OCI-LY1 (cell line): ENCODE measurements around the gene UNC13C.

ENCODE experiments used
- H2AFZ ChIP-seq: fragments of 200-600 bp; sonication (generic), shearing (Covaris generic); 2 replicates; pipeline ENCODE4 v1.6.0; 2014; ENCODE audit warnings: antibody characterized with exemption, mild to moderate bottlenecking, low read length
- H3F3A ChIP-seq: fragments of 200-600 bp; sonication (generic), shearing (Covaris generic); 2 replicates; pipeline ENCODE4 v1.6.0; 2014; ENCODE audit warnings: mild to moderate bottlenecking, antibody characterized with exemption, low read length, moderate library complexity; ENCODE audit not compliant: insufficient read depth
- H3K27ac ChIP-seq: fragments of 200-600 bp; sonication (generic); 2 replicates; pipeline ENCODE4 v1.5.1; 2014; ENCODE audit warnings: low read length, mixed run types, mild to moderate bottlenecking, low read depth; ENCODE audit not compliant: poor library complexity, severe bottlenecking
- H3K27me3 ChIP-seq: fragments of 200-600 bp; sonication (generic); 2 replicates; pipeline ENCODE4 v1.6.0; 2014; ENCODE audit warnings: antibody characterized with exemption, mild to moderate bottlenecking, low read length, moderate library complexity; ENCODE audit not compliant: insufficient read depth
- H3K36me3 ChIP-seq: fragments of 200-600 bp; sonication (generic); 2 replicates; pipeline ENCODE4 v1.6.1; 2014; ENCODE audit warnings: mild to moderate bottlenecking, antibody characterized with exemption, low read length, moderate library complexity, mixed read lengths; ENCODE audit not compliant: insufficient read depth
- H3K4me1 ChIP-seq: fragments of 200-600 bp; sonication (generic); 2 replicates; pipeline ENCODE4 v1.5.1; 2014; ENCODE audit warnings: mild to moderate bottlenecking, low read length, moderate library complexity; ENCODE audit not compliant: insufficient read depth, severe bottlenecking
- H3K4me2 ChIP-seq: fragments of 200-600 bp; sonication (generic), shearing (Covaris generic); 2 replicates; pipeline ENCODE4 v1.6.1; 2014; ENCODE audit warnings: low read length
- H3K4me3 ChIP-seq: fragments of 200-600 bp; sonication (generic); 2 replicates; pipeline ENCODE4 v1.5.1; 2014; ENCODE audit warnings: low read length, low read depth, mild to moderate bottlenecking, mixed read lengths; ENCODE audit not compliant: poor library complexity, severe bottlenecking
- H3K79me2 ChIP-seq: fragments of 200-600 bp; shearing (Covaris generic); 2 replicates; pipeline ENCODE4 v1.6.1; 2016; ENCODE audit warnings: mixed run types, low read length, mixed read lengths; ENCODE audit not compliant: insufficient read depth
- H3K9ac ChIP-seq: fragments of 200-600 bp; sonication (generic), shearing (Covaris generic); 2 replicates; pipeline ENCODE4 v1.6.1; 2014; ENCODE audit warnings: mild to moderate bottlenecking, low read length, mixed read lengths
- H3K9me2 ChIP-seq: fragments of 200-600 bp; sonication (generic), shearing (Covaris generic); 2 replicates; pipeline ENCODE4 v1.6.1; 2014; ENCODE audit warnings: low read depth, mild to moderate bottlenecking, low read length, mixed read lengths
- H3K9me3 ChIP-seq: fragments of 200-600 bp; shearing (Covaris generic); 2 replicates; pipeline ENCODE4 v1.6.1; 2014; ENCODE audit warnings: low read length, mixed read lengths
- H4K20me1 ChIP-seq: fragments of 200-600 bp; sonication (generic), shearing (Covaris generic); 2 replicates; pipeline ENCODE4 v1.6.0; 2016; ENCODE audit warnings: mild to moderate bottlenecking, low read length; ENCODE audit not compliant: insufficient read depth
- EZH2 ChIP-seq: fragments of 200-600 bp; sonication (generic), shearing (Covaris generic); IDR thresholded peaks from 2 replicates; pipeline ENCODE4 v1.8.0; 2017; ENCODE audit warnings: borderline replicate concordance, mixed run types, mild to moderate bottlenecking, antibody characterized with exemption, low read length, moderate library complexity, mixed read lengths
- TF ChIP-seq, protein P1 (sequence below): fragments of 200-600 bp; sonication (generic), shearing (Covaris generic); IDR thresholded peaks from 2 replicates; pipeline ENCODE4 v1.5.1; 2017; ENCODE audit warnings: mild to moderate bottlenecking, antibody characterized with exemption, low read length, moderate library complexity, mixed read lengths

The UNC13C gene

DNA sequence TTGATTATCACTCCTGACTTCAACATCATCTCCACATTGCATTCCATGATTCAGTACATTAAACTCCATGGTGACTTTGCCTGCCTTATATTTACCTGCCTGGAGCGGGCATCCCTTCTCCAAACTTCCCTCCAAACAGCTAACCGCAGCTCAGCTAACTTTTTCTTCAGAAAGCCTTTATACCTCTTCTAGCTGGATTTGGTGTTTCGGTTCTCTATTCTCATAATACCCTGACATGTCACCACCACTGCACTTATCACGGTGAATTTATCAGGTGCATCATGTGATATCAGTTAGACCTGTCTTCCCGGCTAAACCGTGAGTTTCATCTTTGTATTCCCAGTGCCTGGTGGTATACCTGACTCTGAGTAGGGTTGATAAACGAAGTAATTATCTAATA lies 367.6 kb downstream of the UNC13C start:
- Histone ChIP-seq H3K4me3 (no peak overlapping the region), H3K27ac (no peak overlapping the region), H3K27me3 (no peaks in the 10 kb centered on the region), H3K4me1 (no peaks in the 10 kb centered on the region), H3K79me2 (no peaks in the 10 kb centered on the region), H4K20me1 (no peaks in the 10 kb centered on the region), H3K9me2 (no peaks in the 10 kb centered on the region), H3K9me3 (no peaks in the 10 kb centered on the region), H3F3A (no peaks in the 10 kb centered on the region), H3K4me2 (no peak overlapping the region), H3K9ac (no peak overlapping the region), H2AFZ (no peak overlapping the region), H3K36me3 (no peaks in the 10 kb centered on the region)
- TF ChIP-seq, protein P1, sequence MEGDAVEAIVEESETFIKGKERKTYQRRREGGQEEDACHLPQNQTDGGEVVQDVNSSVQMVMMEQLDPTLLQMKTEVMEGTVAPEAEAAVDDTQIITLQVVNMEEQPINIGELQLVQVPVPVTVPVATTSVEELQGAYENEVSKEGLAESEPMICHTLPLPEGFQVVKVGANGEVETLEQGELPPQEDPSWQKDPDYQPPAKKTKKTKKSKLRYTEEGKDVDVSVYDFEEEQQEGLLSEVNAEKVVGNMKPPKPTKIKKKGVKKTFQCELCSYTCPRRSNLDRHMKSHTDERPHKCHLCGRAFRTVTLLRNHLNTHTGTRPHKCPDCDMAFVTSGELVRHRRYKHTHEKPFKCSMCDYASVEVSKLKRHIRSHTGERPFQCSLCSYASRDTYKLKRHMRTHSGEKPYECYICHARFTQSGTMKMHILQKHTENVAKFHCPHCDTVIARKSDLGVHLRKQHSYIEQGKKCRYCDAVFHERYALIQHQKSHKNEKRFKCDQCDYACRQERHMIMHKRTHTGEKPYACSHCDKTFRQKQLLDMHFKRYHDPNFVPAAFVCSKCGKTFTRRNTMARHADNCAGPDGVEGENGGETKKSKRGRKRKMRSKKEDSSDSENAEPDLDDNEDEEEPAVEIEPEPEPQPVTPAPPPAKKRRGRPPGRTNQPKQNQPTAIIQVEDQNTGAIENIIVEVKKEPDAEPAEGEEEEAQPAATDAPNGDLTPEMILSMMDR = no peak
- no peak for TF ChIP-seq EZH2

DNA sequence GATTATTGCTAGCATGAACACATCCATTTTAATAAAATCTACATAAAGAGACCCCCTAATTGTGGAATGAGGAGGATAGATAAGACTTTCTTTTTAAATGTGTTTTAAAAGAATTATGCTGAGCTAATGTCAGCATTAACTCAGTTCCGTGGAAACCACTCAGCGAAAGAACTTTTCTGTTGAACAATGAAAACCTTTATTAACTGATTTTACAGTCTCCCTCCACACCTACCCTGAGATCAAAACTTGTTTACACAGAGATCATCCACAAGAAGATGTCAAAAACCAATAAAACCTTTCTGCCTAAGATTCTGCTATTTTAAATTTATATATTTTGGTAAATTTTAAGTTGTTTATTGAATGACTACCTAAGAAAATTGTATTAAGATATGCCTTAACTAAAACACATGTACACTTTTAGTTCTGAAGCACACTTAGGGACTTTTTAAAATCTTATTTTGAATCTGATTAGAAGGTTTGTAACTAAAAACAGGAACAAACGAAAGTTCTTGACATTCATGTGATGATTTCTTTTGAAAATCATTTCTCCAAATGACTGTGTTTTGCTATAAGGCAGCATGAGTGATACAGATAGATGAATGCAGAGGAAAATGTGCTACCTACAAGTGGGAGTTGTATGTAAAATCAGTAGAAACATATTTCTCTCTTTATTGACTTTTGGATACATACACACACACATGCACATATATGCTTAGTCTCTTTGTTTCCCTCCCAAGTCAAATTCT lies 369.0 kb downstream of the UNC13C start:
- Histone ChIP-seq H3K9ac (no peak overlapping the region), H3K4me3 (no peak overlapping the region), H4K20me1 (no peaks in the 10 kb centered on the region), H3K27ac (no peak overlapping the region), H3K79me2 (no peaks in the 10 kb centered on the region), H3K27me3 (no peaks in the 10 kb centered on the region), H2AFZ (no peak overlapping the region), H3K9me2 (no peaks in the 10 kb centered on the region), H3F3A (no peaks in the 10 kb centered on the region), H3K36me3 (no peaks in the 10 kb centered on the region), H3K9me3 (no peaks in the 10 kb centered on the region), H3K4me1 (no peaks in the 10 kb centered on the region), H3K4me2 (no peak overlapping the region)
- TF ChIP-seq, protein P1 = no peak
- TF ChIP-seq EZH2 = no peak

DNA sequence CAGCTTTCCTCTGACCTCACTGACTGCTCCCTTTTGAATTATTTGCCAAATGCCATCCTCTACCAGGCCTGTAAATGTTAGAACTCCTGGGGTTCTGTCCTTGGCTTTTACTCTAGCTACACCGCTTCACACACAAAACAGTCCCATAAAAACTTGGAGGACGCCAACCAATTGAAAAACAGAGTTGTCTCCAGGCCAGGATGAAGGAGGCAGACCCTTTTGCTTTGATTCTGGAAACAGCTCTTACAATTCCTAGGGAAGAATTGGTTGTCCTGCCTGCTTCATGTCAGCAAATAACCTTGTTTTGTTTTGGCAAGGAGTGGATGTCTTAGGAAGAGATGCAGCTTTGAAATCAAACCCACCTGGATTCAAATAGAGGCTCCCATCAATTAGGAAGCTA lies 375.5 kb downstream of the UNC13C start:
- Histone ChIP-seq H3K9ac (no peak overlapping the region), H3K9me3 (no peaks in the 10 kb centered on the region), H3K36me3 (no peaks in the 10 kb centered on the region), H2AFZ (no peak overlapping the region), H4K20me1 (no peaks in the 10 kb centered on the region), H3K4me3 (no peak overlapping the region), H3K27ac (no peak overlapping the region), H3K9me2 (no peaks in the 10 kb centered on the region), H3K4me1 (no peaks in the 10 kb centered on the region), H3K4me2 (no peak overlapping the region), H3F3A (no peaks in the 10 kb centered on the region), H3K79me2 (no peaks in the 10 kb centered on the region), H3K27me3 (no peaks in the 10 kb centered on the region)
- TF ChIP-seq, protein P1 = no peak
- no peak for TF ChIP-seq EZH2
